22Rv1 (cell line): ENCODE data around the gene ATP6V0C.

Experiments
- ZFX ChIP-seq: fragments of 450-650 bp; IDR thresholded peaks from 2 replicates; pipeline ENCODE4 v1.6.1; 2017; ENCODE audit warnings: antibody characterized with exemption, borderline replicate concordance
- TF ChIP-seq, protein P1 (sequence below): fragments of 450-650 bp; IDR thresholded peaks from 2 replicates; pipeline ENCODE4 v1.5.1; 2017; ENCODE audit warnings: mild to moderate bottlenecking

DNA sequence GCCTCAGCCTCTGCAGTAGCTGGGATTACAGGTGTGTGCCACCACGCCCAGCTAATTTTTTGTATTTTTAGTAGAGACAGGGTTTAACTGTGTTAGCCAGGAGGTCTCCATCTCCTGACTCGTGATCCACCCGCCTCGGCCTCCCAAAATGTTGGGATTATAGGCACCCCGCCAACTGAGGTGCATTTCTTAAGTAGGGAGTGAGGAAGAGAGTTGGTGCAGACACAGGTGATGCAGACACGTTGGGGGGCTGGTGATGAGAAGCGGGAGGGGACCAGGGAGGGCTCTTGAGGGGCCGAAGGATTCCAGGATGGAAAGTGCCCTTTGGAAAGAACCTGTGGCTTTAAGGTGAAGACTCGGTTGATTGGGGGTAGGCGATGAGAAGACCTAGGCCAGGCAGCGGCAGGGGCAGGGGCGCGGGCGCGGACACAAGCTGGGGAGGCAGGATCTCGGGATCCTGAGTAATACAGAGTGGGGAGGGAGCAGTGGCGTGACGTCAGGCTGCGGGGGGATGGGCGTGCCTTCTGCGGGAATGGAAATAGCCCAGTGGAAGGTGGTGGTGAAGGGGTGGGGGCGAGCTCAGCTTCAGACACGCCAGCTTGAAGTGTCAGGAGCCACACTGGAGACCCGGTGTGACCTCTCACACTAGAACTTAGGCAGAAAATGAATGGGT is 2.5 kb upstream of the ATP6V0C start:
- TF ChIP-seq, protein P1, sequence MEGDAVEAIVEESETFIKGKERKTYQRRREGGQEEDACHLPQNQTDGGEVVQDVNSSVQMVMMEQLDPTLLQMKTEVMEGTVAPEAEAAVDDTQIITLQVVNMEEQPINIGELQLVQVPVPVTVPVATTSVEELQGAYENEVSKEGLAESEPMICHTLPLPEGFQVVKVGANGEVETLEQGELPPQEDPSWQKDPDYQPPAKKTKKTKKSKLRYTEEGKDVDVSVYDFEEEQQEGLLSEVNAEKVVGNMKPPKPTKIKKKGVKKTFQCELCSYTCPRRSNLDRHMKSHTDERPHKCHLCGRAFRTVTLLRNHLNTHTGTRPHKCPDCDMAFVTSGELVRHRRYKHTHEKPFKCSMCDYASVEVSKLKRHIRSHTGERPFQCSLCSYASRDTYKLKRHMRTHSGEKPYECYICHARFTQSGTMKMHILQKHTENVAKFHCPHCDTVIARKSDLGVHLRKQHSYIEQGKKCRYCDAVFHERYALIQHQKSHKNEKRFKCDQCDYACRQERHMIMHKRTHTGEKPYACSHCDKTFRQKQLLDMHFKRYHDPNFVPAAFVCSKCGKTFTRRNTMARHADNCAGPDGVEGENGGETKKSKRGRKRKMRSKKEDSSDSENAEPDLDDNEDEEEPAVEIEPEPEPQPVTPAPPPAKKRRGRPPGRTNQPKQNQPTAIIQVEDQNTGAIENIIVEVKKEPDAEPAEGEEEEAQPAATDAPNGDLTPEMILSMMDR, result no peak
- no peak for TF ChIP-seq ZFX
